HepG2 (cell line): Measurements from ENCODE around the gene ZNF451. TPM values are rescaled to one million over a fixed set of nuclear protein-coding genes. Genes with fewer than 3 reads are reported as not detected.

ENCODE experiments used
- ATAC-seq: fragments of 200-7000 bp; cut with Tn5 transposase; 3 replicates; pipeline ENCODE4 v1.9.1; 2020; ENCODE audit warnings: mild to moderate bottlenecking, moderate library complexity
- BruUV-seq: library from RNA; stranded (reverse); fragments of 400-500 nt; replicated peaks from 2 replicates; lab custom pipeline; 2021; lab: Mats Ljungman, UMichigan
- CTCF ChIA-PET: fragments of 300-600 bp; formaldehyde crosslinking; extraction: SDS; loops from one replicate; lab custom pipeline; 2021; ENCODE audit warnings: low total read pairs, inconsistent platforms, low intra/inter-chr PET ratio; lab: Yijun Ruan, JAX
- POLR2A ChIA-PET: fragments of 350-600 bp; sonication (Branson Sonifier 250); formaldehyde crosslinking; loops from one replicate; lab custom pipeline; 2020; ENCODE audit warnings: antibody characterized with exemption, inconsistent platforms; lab: Yijun Ruan, JAX
- DNase-seq: peaks from one replicate; pipeline ENCODE4 v3.0.0-alpha.2; 2015; ENCODE audit warnings: low spot score
- FAIRE-seq: peaks from 3 replicates; lab custom pipeline; 2011; peaks lifted over from hg19 to GRCh38; lab: Jason Lieb, UNC
- H2AFZ ChIP-seq: one replicate; pipeline ENCODE4 v1.6.1; 2011; ENCODE audit warnings: low read length, inconsistent platforms
- H3K27ac ChIP-seq: fragments of 300-600 bp; 3 replicates; pipeline ENCODE4 v1.8.0; 2011; ENCODE audit warnings: mixed run types, mild to moderate bottlenecking, mixed read lengths, low read length, inconsistent platforms; ENCODE audit not compliant: insufficient read depth; ENCODE audit errors: extremely low read length
- H3K27me3 ChIP-seq, 2 experiments: fragments of 200-600 bp in 1 of 2; 2 replicates in 1 of 2; 3 replicates in 1 of 2; pipeline versions ENCODE4 v1.6.0 to v1.8.0; 2011; ENCODE audit warnings: low read length in 2 of 2, mild to moderate bottlenecking in 2 of 2, moderate library complexity in 2 of 2, inconsistent platforms in 1 of 2; ENCODE audit not compliant: insufficient read depth in 2 of 2, control insufficient read depth in 1 of 2
- H3K36me3 ChIP-seq, 2 experiments: fragments of 200-600 bp in 1 of 2; replicated peaks in 1 of 2; 2 replicates in 1 of 2; 3 replicates in 1 of 2; pipeline versions ENCODE4 v1.5.1 to v1.8.0; 2011; ENCODE audit warnings: low read length in 2 of 2, inconsistent platforms in 1 of 2; ENCODE audit not compliant: insufficient read depth in 2 of 2, control insufficient read depth in 1 of 2
- H3K4me1 ChIP-seq: 2 replicates; pipeline ENCODE4 v1.5.1; 2012; ENCODE audit warnings: low read length, inconsistent platforms; ENCODE audit not compliant: insufficient read depth
- H3K4me2 ChIP-seq: 2 replicates; pipeline ENCODE4 v1.6.0; 2011; ENCODE audit warnings: low read depth, low read length, inconsistent platforms
- H3K4me3 ChIP-seq, 3 experiments: fragments of 200-600 bp in 1 of 3; sonication (generic), shearing (Covaris generic) in 1 of 3; replicated peaks in 1 of 3; 2 replicates each; pipeline ENCODE4 v1.5.1; 2011 to 2016; ENCODE audit warnings: low read length in 3 of 3, inconsistent platforms in 2 of 3, low read depth in 2 of 3, mild to moderate bottlenecking in 2 of 3, control low read depth in 1 of 3, mixed read lengths in 1 of 3; ENCODE audit not compliant: insufficient read depth in 1 of 3
- H3K79me2 ChIP-seq: one replicate; pipeline ENCODE4 v1.6.1; 2011; ENCODE audit warnings: low read length, inconsistent platforms; ENCODE audit not compliant: insufficient read depth
- H3K9ac ChIP-seq: 2 replicates; pipeline ENCODE4 v1.6.0; 2011; ENCODE audit warnings: mild to moderate bottlenecking, low read depth, low read length, inconsistent platforms; ENCODE audit not compliant: insufficient read depth
- H3K9me3 ChIP-seq: 2 replicates; pipeline ENCODE4 v1.5.1; 2012; ENCODE audit warnings: mild to moderate bottlenecking, low read length
- H4K20me1 ChIP-seq: 2 replicates; pipeline ENCODE4 v1.6.0; 2011; ENCODE audit warnings: inconsistent platforms, mild to moderate bottlenecking, low read length, moderate library complexity; ENCODE audit not compliant: insufficient read depth
- ARNTL ChIP-seq: sonication (generic); formaldehyde crosslinking; IDR thresholded peaks from 2 replicates; pipeline ENCODE4 v1.4.0; 2020; ENCODE audit warnings: mild to moderate bottlenecking, missing genetic modification reagents
- ATF1 ChIP-seq: IDR thresholded peaks from 2 replicates; pipeline ENCODE4 v1.6.1; 2016; ENCODE audit warnings: mild to moderate bottlenecking, control low read depth
- CREB1 ChIP-seq, 2 experiments: fragments of 450-650 bp in 1 of 2; IDR thresholded peaks; 2 replicates each; pipeline ENCODE4 v1.6.1; 2016 to 2017; ENCODE audit warnings: control low read depth in 1 of 2, mild to moderate bottlenecking in 1 of 2, missing compliant biosample characterization in 1 of 2, missing genetic modification characterization in 1 of 2
- FOXA1 ChIP-seq, 2 experiments: fragments of 450-650 bp in 1 of 2; sonication (generic) in 1 of 2; formaldehyde crosslinking in 1 of 2; IDR thresholded peaks; 2 replicates each; pipeline versions ENCODE4 v1.4.0 to v1.6.1; 2016 to 2020; ENCODE audit warnings: missing genetic modification reagents in 1 of 2
- FOXA3 ChIP-seq: IDR thresholded peaks from 2 replicates; pipeline ENCODE4 v1.6.1; 2016; ENCODE audit warnings: missing genetic modification reagents, missing compliant biosample characterization
- GPN1 ChIP-seq: sonication (generic); formaldehyde crosslinking; IDR thresholded peaks from 2 replicates; pipeline ENCODE4 v1.5.1; 2020; ENCODE audit warnings: missing genetic modification reagents, borderline replicate concordance
- HIVEP1 ChIP-seq: sonication (generic); formaldehyde crosslinking; IDR thresholded peaks from 2 replicates; pipeline ENCODE4 v1.4.0; 2020; ENCODE audit warnings: mild to moderate bottlenecking, missing genetic modification reagents
- KDM2A ChIP-seq: sonication (generic); formaldehyde crosslinking; IDR thresholded peaks from 2 replicates; pipeline ENCODE4 v1.4.0; 2020; ENCODE audit warnings: low read depth, missing genetic modification reagents, borderline replicate concordance
- MATR3 ChIP-seq: sonication (generic); formaldehyde crosslinking; IDR thresholded peaks from 2 replicates; pipeline ENCODE4 v1.4.0; 2020; ENCODE audit warnings: missing genetic modification reagents
- MIER2 ChIP-seq: IDR thresholded peaks from 2 replicates; pipeline ENCODE4 v1.6.1; 2016; ENCODE audit warnings: missing biosample characterization, missing genetic modification reagents
- MIXL1 ChIP-seq: IDR thresholded peaks from 2 replicates; pipeline ENCODE4 v1.6.1; 2016
- NR1H2 ChIP-seq: sonication (generic); formaldehyde crosslinking; IDR thresholded peaks from 2 replicates; pipeline ENCODE4 v1.8.1; 2022; ENCODE audit warnings: low read depth, missing genetic modification reagents, borderline replicate concordance
- RARG ChIP-seq: sonication (generic); formaldehyde crosslinking; IDR thresholded peaks from 2 replicates; pipeline ENCODE4 v1.4.0; 2020; ENCODE audit warnings: low read depth, mild to moderate bottlenecking, missing genetic modification reagents
- RBM22 ChIP-seq: fragments of 200-400 bp; formaldehyde crosslinking; optimal IDR thresholded peaks from 2 replicates; pipeline ENCODE3; 2017; ENCODE audit warnings: mild to moderate bottlenecking, low read length, moderate library complexity
- SAP130 ChIP-seq: IDR thresholded peaks from 2 replicates; pipeline ENCODE4 v1.6.1; 2016; ENCODE audit warnings: low read depth
- ZNF644 ChIP-seq: IDR thresholded peaks from 2 replicates; pipeline ENCODE4 v1.6.1; 2016; ENCODE audit warnings: low read depth
- ZNF776 ChIP-seq: sonication (generic); formaldehyde crosslinking; IDR thresholded peaks from 2 replicates; pipeline ENCODE4 v1.4.0; 2020; ENCODE audit warnings: mild to moderate bottlenecking, missing genetic modification reagents
- in situ Hi-C: cut with HindIII; loops from 2 replicates; pipeline ENCODE4 v1.10.0; 2017; ENCODE audit warnings: low pct_unique_long_range_greater_than_20kb; ENCODE audit not compliant: extremely low pct_ligation_motif_present
- intact Hi-C: fragments of 100-400 bp; cut with micrococcal nuclease; formaldehyde crosslinking; loops from one replicate; pipeline ENCODE4 v1.10.0; 2022; ENCODE audit not compliant: unreplicated experiment
- polyA plus RNA-seq, 8 experiments: library from polyadenylated mRNA; depleted of rRNA in 3 of 8; stranded (reverse) in 7 of 8; unstranded in 1 of 8; fragments of >200 nt; fragmentation: Illumina TruSeq in 4 of 8; extraction: Trizol in 4 of 8; gene quantifications; 2 replicates each; pipeline versions ENCODE4 v1.2.1 to v1.2.3, GENCODE V29; 2011 to 2016; ENCODE audit warnings: low read depth in 4 of 8, missing spikeins in 1 of 8, mixed read lengths in 1 of 8; ENCODE audit not compliant: insufficient read depth in 1 of 8
- total RNA-seq, 5 experiments: library from RNA; depleted of rRNA; stranded (reverse); fragments of >200 nt; fragmentation: Illumina TruSeq; extraction: Trizol; gene quantifications; 2 replicates each; pipeline ENCODE4 v1.2.3, GENCODE V29; 2016; ENCODE audit warnings: low read depth in 1 of 5
- TF ChIP-seq, protein P1 (sequence below): IDR thresholded peaks from 2 replicates; pipeline ENCODE4 v1.6.1; 2012; ENCODE audit warnings: low read length, improper control_type of control experiment
- TF ChIP-seq, protein P2 (sequence below): sonication (generic); formaldehyde crosslinking; IDR thresholded peaks from 2 replicates; pipeline ENCODE4 v1.4.0; 2020; ENCODE audit warnings: missing genetic modification reagents
- TF ChIP-seq, protein P3 (sequence below): sonication (generic); formaldehyde crosslinking; conservative IDR thresholded peaks from 2 replicates; pipeline ENCODE4 v1.5.0; 2020; ENCODE audit warnings: missing genetic modification reagents

Gene ZNF451
- total and polyA plus RNA-seq, 2 of the 13 experiments (the other 11 are each of a cell fraction or from before 2014, with no cell fraction given), result 32.1 to 65.7 TPM

DNA sequence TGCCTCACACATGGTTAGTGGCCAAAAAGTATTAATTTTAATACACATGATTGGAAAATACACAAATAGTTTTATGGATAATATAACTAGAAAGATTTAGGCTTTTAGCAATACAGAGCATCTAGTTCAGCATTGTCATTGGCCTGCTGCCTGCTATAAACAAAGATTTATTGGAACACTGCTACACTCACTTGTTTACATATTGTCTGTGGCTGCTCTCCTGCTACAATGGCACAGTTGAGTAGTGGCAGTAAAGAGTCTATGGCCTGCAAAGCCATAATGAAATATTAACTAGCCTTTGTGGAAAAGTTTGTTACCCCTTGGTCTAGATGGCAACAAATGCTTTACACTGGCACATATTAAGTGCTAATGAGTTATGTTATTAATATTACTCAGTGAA is 37.8 kb downstream of the ZNF451 start:
- H2AFZ ChIP-seq, result no peak overlapping the region
- H3K4me3 ChIP-seq, result no peak overlapping the region
- H3K27ac ChIP-seq, result no peak overlapping the region
- POLR2A ChIA-PET, result no interaction called here
- intact Hi-C loops (loop anchor here (5.0 kb wide), 1 partner anchor 45 kb away; the partner anchor contains the start of gene BAG2), in situ Hi-C loops (no loop called here)
- H3K9ac ChIP-seq, result no peak overlapping the region
- no TSS peak for BruUV-seq
- no peak overlapping the region for H3K4me2 ChIP-seq
- H4K20me1 ChIP-seq, result no peaks in the 10 kb centered on the region
- peak; percentile 20 for DNase-seq
- no peak for FAIRE-seq
- peaks cover 3 to 13% of the 10 kb centered on the region in 2 experiments for H3K36me3 ChIP-seq
- no peaks in the 10 kb centered on the region for H3K27me3 ChIP-seq
- CTCF ChIA-PET, result no interaction called here
- peaks cover 10% of the 10 kb centered on the region for H3K79me2 ChIP-seq
- peak; percentile 92 for ATAC-seq
- no peaks in the 10 kb centered on the region for H3K9me3 ChIP-seq
- peaks cover 13% of the 10 kb centered on the region for H3K4me1 ChIP-seq
- no peak for TF ChIP-seq NR1H2
- TF ChIP-seq RARG (CRISPR knock-in tag), result no peak
- no peak for TF ChIP-seq KDM2A (CRISPR knock-in tag)
- TF ChIP-seq FOXA1 (IDR thresholded peaks at IDR 0.05), result no peak
- TF ChIP-seq FOXA1 (CRISPR knock-in tag; IDR thresholded peaks at IDR 0.05), result peak; percentile 70
- peak; percentile 85 for TF ChIP-seq FOXA3 (CRISPR knock-in tag)
- no peak for TF ChIP-seq MATR3
- no peak for TF ChIP-seq GPN1
- TF ChIP-seq, protein P1, sequence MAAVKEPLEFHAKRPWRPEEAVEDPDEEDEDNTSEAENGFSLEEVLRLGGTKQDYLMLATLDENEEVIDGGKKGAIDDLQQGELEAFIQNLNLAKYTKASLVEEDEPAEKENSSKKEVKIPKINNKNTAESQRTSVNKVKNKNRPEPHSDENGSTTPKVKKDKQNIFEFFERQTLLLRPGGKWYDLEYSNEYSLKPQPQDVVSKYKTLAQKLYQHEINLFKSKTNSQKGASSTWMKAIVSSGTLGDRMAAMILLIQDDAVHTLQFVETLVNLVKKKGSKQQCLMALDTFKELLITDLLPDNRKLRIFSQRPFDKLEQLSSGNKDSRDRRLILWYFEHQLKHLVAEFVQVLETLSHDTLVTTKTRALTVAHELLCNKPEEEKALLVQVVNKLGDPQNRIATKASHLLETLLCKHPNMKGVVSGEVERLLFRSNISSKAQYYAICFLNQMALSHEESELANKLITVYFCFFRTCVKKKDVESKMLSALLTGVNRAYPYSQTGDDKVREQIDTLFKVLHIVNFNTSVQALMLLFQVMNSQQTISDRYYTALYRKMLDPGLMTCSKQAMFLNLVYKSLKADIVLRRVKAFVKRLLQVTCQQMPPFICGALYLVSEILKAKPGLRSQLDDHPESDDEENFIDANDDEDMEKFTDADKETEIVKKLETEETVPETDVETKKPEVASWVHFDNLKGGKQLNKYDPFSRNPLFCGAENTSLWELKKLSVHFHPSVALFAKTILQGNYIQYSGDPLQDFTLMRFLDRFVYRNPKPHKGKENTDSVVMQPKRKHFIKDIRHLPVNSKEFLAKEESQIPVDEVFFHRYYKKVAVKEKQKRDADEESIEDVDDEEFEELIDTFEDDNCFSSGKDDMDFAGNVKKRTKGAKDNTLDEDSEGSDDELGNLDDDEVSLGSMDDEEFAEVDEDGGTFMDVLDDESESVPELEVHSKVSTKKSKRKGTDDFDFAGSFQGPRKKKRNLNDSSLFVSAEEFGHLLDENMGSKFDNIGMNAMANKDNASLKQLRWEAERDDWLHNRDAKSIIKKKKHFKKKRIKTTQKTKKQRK, result no peak
- TF ChIP-seq, protein P2, sequence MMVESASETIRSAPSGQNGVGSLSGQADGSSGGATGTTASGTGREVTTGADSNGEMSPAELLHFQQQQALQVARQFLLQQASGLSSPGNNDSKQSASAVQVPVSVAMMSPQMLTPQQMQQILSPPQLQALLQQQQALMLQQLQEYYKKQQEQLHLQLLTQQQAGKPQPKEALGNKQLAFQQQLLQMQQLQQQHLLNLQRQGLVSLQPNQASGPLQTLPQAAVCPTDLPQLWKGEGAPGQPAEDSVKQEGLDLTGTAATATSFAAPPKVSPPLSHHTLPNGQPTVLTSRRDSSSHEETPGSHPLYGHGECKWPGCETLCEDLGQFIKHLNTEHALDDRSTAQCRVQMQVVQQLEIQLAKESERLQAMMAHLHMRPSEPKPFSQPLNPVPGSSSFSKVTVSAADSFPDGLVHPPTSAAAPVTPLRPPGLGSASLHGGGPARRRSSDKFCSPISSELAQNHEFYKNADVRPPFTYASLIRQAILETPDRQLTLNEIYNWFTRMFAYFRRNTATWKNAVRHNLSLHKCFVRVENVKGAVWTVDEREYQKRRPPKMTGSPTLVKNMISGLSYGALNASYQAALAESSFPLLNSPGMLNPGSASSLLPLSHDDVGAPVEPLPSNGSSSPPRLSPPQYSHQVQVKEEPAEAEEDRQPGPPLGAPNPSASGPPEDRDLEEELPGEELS, result peak; percentile 45; the same call in 1 of the 2 replicates
- no peak for TF ChIP-seq MIXL1 (CRISPR knock-in tag)
- 0 out of 2 replicates have a peak, but pooled peaks have one; percentile 13 for TF ChIP-seq ATF1 (CRISPR knock-in tag)
- TF ChIP-seq HIVEP1 (CRISPR knock-in tag), result no peak
- TF ChIP-seq, protein P3, sequence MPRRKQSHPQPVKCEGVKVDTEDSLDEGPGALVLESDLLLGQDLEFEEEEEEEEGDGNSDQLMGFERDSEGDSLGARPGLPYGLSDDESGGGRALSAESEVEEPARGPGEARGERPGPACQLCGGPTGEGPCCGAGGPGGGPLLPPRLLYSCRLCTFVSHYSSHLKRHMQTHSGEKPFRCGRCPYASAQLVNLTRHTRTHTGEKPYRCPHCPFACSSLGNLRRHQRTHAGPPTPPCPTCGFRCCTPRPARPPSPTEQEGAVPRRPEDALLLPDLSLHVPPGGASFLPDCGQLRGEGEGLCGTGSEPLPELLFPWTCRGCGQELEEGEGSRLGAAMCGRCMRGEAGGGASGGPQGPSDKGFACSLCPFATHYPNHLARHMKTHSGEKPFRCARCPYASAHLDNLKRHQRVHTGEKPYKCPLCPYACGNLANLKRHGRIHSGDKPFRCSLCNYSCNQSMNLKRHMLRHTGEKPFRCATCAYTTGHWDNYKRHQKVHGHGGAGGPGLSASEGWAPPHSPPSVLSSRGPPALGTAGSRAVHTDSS (CRISPR knock-in tag), result no peak
- 0 out of 2 replicates have a peak, but pooled peaks have one; percentile 19 for TF ChIP-seq SAP130 (CRISPR knock-in tag)
- TF ChIP-seq ARNTL (CRISPR knock-in tag), result no peak
- no peak for TF ChIP-seq MIER2 (CRISPR knock-in tag)
- no peak for TF ChIP-seq ZNF776 (CRISPR knock-in tag)
- no peak for TF ChIP-seq CREB1 (IDR thresholded peaks at IDR 0.05)
- peak; percentile 47; the same call in 1 of the 2 replicates for TF ChIP-seq CREB1 (CRISPR knock-in tag; IDR thresholded peaks at IDR 0.05)
- TF ChIP-seq ZNF644, result 0 out of 2 replicates have a peak, but pooled peaks have one; percentile 74
- TF ChIP-seq RBM22, result no peak
